GM13976 (cell line): ENCODE measurements around the gene MGMT.

Source experiments
- DNase-seq: peaks from one replicate; pipeline ENCODE4 v3.0.0; 2012; ENCODE audit warnings: low spot score
- CTCF ChIP-seq: IDR thresholded peaks from 2 replicates; pipeline ENCODE4 v1.5.1; 2012; ENCODE audit warnings: borderline replicate concordance, mild to moderate bottlenecking; ENCODE audit not compliant: insufficient read depth; ENCODE audit errors: extremely low read depth, missing control alignments, control extremely low read depth
- in situ Hi-C: fragments of 300-500 bp; cut with MboI; formaldehyde crosslinking; loops from one replicate; pipeline ENCODE4 v1.12.0; 2022; ENCODE audit warnings: low sequenced_read_pairs, mixed read lengths, inconsistent platforms; ENCODE audit not compliant: unreplicated experiment

The MGMT gene

DNA sequence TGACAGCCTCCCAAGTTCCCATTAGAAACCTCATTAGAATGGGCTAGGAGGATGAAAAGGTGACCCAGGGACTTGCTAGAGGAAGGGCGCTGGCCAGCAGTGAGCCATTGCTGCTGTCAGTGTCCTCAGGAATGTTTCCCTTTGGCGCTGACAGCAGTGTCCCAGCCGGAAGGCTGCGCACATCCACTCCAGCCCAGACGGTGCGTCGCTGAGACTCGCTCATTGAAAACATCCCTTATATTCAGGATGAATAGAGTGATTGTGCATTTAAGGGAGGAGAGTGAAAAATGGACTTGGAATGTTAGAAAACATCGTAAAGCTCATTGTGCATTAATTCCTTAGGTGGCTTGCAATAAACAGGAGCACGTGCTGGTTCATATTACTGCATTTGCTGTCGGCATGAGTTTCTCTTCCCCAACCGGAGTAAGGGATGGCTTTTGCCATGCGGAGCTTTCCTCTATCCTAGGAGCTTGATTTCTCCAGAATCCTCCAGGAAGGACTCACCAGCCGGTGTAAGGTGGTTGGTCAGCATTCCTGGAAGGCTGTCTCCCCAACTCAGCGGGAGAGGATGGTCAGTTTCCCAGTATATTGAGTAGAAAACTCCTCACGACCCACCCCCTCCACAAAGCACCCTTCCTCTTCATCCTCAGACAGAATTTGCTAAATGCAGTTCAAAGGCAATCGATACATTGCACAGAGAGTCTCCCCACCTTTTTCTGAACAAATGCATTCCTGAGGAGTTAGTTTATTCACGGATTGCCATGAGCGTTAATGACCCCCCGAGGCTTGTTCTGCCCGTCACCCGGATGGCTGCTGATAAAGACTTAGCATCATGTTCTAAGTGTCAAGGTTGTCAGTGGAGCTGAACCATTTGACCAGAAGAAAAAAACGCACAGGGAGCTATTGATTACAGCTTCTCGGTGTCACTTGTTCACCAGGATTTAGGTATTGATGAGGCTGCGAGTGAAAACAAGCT lies 295.2 kb downstream of the MGMT start:
- no peak for DNase-seq
- TF ChIP-seq CTCF = no peak
- in situ Hi-C loops = no loop called here

DNA sequence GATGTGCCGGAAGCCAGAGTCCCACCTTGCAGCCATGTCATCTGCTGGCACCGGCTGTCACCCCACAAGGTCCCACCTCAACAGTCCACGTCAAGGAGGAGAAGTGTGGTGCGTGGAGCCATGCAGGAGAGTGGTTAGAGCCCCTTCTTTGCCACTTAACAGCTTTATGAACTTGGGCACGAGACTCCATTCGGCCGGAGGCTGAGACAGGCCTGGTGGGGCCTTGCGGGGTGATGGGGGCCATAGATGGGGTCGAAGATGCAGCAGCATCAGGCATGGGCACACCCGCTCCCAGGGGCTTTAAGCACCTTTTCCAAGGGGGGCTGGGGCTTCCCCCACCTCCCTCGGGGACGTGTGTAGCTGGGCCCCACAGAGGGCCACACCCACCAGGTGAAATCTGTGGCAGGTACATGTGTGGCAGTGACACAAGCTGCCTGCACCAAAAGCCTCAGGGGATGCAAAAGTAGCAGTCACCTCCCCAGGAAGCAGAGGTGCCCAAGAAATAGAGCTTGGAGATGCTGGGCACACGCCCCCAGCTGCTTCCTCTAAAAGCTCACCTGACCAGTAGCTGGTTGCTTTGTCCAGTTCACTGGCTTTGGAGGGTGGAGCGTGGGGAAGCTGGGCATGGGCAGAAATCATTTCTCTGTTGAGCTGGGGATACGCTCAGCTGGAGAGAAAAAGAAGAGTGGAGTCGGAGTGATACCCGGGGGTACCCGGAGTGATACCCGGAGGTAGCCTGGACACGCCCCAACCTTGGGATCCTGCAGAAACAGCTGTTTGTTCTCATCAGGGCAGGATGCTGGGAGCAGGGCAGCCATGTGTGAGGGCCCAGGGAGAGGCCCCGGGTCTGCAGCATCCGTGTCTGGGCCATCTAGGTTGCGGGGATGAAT lies 297.2 kb downstream of the MGMT start:
- no peak for DNase-seq
- in situ Hi-C loops = no loop called here
- TF ChIP-seq CTCF = no peak

GRCh38 chr10:129764901-129765663 lies 298.0 kb downstream of the MGMT start:
- no peak for DNase-seq
- in situ Hi-C loops = no loop called here
- no peak for TF ChIP-seq CTCF

DNA sequence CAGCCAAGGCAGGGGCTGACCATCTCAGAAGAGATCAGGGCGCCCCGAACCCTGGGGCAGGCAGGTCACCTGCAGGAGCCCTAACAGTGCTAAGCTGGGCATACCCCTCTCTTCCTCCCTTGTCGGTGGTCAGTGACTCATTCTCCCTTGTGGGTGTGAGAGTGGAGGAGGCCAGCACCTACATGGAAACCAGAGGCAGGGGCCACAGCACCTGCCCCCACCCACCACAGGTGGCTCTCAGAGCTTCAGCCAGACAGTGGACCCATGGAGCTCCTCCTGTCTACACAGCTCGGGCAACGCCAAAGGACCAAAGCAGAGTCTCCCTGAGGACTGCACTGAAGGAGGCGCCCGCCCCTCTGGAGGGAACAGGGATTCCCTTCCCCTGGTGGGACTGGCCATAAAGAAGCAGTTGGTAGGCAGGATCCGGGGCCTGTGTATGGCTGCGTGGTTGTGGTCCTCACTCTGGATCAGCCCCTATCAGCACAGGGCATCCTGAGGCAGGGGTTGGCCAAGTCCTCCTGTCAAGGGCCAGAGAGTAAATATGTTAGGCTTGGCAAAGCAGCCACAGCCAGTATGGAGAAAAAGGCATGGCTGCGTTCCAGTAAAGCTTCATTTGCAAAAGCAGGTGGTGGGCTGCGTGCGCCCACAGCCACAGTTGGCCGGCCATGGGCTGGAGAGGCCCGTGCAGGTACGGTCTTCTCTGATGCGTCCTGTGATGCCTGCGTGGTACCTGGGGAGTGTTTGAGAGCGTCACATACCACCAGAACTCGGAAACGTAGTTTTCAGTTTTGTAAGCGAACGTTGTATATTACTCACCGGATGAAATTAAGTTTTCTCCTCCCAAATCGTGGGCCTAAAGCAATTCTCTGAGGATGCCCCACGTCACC lies 298.9 kb downstream of the MGMT start:
- in situ Hi-C loops = no loop called here
- no peak for TF ChIP-seq CTCF
- DNase-seq = no peak

DNA sequence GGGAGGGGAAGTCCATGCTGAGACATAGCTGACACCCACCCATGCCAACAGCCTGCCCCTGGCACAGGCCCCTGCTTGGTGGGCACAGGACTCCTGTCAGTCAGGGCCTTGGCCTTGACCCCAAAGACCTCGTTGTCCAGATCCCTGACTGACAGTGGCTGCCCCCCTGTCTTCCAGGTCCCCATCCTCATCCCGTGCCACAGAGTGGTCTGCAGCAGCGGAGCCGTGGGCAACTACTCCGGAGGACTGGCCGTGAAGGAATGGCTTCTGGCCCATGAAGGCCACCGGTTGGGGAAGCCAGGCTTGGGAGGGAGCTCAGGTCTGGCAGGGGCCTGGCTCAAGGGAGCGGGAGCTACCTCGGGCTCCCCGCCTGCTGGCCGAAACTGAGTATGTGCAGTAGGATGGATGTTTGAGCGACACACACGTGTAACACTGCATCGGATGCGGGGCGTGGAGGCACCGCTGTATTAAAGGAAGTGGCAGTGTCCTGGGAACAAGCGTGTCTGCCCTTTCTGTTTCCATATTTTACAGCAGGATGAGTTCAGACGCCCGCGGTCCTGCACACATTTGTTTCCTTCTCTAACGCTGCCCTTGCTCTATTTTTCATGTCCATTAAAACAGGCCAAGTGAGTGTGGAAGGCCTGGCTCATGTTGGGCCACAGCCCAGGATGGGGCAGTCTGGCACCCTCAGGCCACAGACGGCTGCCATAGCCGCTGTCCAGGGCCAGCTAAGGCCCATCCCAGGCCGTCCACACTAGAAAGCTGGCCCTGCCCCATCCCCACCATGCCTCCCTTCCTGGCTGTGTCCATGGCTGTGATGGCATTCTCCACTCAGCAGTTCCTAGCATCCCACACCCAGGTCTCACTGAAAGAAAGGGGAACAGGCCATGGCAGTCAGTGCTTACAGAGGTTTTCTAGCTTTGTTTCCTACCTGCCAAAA lies 299.8 kb downstream of the MGMT start:
- DNase-seq = no peak
- no peak for TF ChIP-seq CTCF
- in situ Hi-C loops = no loop called here
